GM19467 (cell line): ENCODE measurements around the gene HADH.
"Not testable (repeated sequence)": the region's sequence is repeated elsewhere in the genome, so short reads cannot be mapped to it uniquely, and the experiment has no call there.

ENCODE experiments used
- ATAC-seq: cut with Tn5 transposase; IDR thresholded peaks from one replicate; pipeline ENCODE4 v1.9.1; 2021; ENCODE audit warnings: mild to moderate bottlenecking, moderate library complexity; ENCODE audit not compliant: unreplicated experiment

The HADH gene

GRCh38 chr4:107994894-107995293 is 5.2 kb downstream of the HADH start:
- no peak for ATAC-seq

DNA sequence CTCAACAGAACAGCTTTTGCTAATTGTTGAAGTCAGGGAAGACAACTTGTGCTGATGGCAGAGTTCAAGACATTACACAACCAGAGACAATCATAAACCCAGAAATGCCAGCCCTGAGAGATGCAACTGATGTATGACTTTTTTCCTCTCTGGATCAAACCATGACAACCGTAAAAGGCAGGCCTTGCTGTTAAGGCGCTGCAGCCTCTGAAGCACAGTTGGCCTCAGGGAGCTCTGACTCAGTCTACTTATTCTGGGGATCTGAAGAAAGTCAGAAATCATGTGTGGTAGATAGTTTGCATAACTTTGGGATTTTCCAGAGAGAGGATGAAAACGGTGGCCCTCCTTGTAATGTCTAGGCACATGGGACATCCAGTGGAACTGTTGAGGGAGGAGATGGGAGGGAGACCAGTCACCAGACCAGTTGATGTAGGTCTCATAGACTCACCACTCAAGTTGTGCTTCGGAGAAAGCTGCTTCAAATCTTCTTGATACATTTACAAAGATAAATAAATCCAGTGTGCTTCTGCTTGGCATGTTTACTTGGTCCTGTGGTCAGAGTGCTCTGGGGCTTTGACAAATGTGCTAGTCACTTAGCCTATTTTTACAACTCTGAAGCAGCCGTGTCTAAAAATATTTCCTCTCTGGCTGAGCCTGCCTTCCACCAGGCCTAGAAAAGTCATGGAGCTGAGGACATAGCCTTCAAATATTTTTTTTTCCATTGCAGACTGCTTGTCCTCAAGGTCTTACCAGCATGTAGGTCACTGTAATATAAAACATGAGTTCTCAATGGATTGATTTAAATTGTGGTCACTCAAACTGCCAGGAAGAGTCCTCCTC is 7.5 kb downstream of the HADH start:
- no peak for ATAC-seq

DNA sequence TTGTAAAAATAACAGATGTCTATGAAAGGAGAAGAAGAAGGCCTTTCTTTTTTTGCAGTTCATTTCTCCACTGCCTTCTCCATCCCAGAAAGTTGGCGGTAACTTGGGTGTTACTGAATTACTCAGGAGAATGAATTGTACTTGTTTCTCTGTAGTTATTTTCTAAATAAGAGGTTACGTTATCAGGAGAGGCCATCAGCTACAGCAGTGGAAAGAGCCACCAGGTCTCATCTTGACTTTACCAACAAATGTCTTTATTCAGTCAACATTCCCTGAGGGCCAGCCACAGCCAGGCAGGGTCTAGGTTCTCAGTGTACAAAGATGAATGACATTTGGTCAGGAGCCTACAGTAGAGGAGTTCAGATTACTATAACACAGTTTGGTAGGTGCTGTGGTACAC is 8.1 kb downstream of the HADH start:
- no peak for ATAC-seq

DNA sequence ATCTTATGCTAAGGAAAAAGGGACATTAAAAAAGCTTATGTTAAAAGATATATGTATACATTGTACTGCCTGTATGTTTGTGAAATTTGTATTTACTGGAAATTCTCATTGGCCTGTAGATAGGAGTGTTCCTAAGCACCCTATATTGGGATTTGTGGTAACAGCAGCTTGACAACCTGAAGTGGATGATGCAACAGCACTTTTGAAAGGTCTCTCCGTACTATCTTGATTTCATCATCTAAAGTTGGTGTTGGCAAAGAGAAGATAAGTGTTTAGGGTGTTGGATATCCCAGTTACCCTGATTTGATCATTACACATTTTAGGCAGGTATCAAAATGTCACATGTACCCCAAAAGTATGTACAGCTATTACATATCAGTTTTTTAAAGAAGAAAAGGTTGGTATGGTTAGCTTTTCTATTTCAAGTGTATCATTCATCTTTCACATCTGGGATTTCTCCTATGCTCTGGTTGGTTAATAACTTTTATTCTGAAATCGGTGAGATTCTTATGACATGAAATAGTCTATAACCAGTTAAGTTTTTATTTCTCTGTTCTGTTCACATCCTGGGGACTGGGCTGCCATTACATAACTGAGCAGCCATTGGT is 10.3 kb downstream of the HADH start:
- no peak for ATAC-seq

DNA sequence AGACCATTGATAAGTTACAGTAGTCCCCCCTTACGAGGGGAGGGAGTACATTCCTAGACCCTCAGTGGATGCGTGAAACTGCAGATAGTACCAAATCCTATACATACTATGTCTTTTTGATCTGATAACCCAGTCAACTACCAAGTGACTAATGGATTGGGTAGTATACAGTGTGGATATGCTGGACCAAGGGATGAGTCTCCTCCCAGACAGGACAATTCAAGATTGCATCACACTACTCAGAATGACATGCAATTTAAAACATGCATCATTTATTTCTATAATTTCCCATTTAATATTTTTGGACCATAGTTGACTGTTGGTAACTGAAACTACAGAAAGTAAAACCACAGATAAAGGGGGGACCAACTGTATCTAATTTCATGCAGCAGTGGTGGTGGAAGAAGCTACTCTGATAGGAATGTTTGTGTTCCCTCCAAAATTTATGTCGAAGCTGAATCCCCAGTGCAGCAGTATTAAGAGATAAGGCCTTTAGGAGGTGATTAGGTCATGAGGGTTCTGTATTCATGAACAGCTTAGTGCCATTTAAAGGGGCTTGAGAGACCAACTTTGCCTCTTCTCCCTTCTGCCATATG is 11.9 kb downstream of the HADH start:
- no peak for ATAC-seq

- ATAC-seq: no peak
These were observed 14.4 kb downstream of the HADH start for GRCh38 chr4:108003982-108004515.

GRCh38 chr4:108004646-108005045 is 15.0 kb downstream of the HADH start:
- ATAC-seq: no peak

GRCh38 chr4:108005807-108006206 is 16.1 kb downstream of the HADH start:
- no peak for ATAC-seq

GRCh38 chr4:108006361-108006760 is 16.7 kb downstream of the HADH start:
- no peak for ATAC-seq

GRCh38 chr4:108007984-108008383 is 18.3 kb downstream of the HADH start:
- no peak for ATAC-seq

- no peak for ATAC-seq
These were observed 19.0 kb downstream of the HADH start for GRCh38 chr4:108008721-108009120.

GRCh38 chr4:108010167-108010566 is 20.5 kb downstream of the HADH start:
- ATAC-seq: no peak

GRCh38 chr4:108012382-108012781 is 22.7 kb downstream of the HADH start:
- not testable (repeated sequence) for ATAC-seq

GRCh38 chr4:108013327-108013726 is 23.6 kb downstream of the HADH start:
- ATAC-seq: no peak

DNA sequence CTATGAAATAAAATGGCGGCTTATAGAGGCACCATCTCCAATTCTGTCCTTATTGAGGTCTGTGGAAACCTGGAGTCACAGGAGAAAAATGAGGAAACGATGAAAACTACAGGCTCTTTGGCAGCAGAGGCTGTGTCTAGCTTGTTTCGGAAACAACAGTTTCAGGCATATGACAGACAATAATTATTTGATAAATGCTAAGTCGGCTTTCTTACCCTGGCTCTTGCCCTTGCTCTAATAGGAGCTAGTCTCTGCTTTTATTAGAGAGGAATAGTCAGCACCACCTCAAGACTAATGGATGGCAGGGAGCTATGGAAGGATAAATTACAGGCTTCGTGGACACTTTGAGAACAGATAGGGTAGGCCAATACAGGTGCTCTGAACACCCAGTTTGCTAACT is 24.3 kb downstream of the HADH start:
- ATAC-seq: no peak

GRCh38 chr4:108018040-108018883 is 28.6 kb downstream of the HADH start:
- peak; percentile 68 for ATAC-seq

DNA sequence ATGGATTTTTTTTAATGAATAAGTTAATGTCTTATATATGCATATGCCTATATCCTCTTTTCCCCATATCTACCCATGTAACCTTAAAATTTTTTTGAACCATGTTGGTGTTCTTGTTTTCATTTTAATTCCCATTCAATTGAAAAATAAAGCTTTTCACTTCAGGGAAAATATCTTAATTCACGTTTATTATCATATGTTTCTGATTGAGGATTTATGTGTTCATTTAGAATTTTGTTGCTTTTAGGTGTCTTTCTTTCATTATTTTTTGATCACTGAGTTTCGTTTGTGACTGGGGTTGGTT is 29.1 kb downstream of the HADH start:
- no peak for ATAC-seq

GRCh38 chr4:108024085-108024877 is 34.6 kb downstream of the HADH start:
- ATAC-seq: no peak

- no peak for ATAC-seq
These were observed 35.1 kb downstream of the HADH start for GRCh38 chr4:108024878-108025165.

DNA sequence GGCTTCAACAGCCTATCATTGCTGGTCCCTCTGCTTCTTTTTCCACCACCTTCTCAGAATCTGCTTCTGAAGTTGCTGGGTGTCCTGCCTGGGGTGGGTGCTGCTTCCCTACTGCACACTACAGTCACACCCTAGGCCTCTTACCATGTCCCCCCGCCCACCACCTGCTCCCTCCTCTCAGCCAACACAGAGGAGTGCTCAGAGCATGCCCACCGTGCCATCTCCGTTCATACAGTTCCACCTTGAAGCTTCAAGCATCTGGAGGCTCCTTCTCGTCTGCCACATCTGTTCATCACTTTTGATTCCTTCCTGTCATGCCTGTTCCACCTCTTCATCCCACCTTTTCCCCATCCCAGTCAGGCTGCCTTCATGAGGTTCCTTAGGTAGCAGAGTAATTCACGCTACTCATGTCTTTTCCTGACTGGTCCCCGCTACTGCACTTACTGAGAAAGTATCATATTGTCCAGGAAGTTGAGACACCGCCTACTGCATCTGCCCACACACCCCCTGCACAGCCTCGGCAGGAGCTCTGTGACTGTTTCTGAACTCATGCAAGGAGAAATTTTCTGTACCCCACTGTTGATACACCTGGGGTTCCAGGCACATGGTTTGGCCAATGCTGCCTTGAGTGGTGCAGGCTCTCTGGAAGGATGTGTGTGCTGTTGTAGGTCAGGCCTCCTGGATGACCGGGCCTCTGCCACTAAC is 39.5 kb downstream of the HADH start:
- no peak for ATAC-seq
